Measurements from ENCODE around the gene PCK1. TPM values are rescaled to one million over a fixed set of nuclear protein-coding genes. Genes with fewer than 3 reads are reported as not detected.
A peak's percentile ranks its signal among the peaks of the same experiment; 100 is the strongest.

The PCK1 gene
- total and polyA plus RNA-seq, 2 of the 13 experiments (the other 11 are each of a cell fraction or from before 2014, with no cell fraction given): 6.5 to 12.6 TPM

DNA sequence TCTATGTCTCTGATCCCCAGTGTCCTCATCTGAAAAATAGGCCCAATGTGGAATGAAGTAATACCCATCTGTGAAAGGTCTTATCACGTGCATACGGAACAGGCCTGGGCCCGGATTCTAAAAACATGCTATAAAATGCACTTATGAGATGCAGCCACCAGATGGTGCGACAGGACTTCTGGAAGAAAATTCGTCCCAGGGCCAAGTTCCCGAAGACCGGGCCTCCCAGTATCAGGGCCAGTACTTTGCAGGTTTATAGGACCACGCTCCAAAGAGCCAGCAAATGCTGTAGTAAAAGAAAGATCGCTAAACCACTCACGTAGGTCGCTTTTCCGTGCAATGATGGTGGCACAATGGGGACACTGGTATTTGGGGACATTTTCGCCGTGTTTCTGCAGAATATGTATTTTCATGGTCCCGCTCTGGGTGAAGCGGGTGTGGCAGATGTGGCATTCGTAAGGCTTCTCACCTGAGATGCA, 46.6 kb upstream of the PCK1 start (continued):
- TF ChIP-seq ZSCAN5A (CRISPR knock-in tag; IDR thresholded peaks at IDR 0.05; ENCODE audit: borderline replicate concordance) (no peak), HOXA9 (CRISPR knock-in tag; IDR thresholded peaks at IDR 0.05; ENCODE audit: borderline replicate concordance) (no peak), MTF2 (CRISPR knock-in tag; IDR thresholded peaks at IDR 0.05; ENCODE audit: borderline replicate concordance) (0 out of 2 replicates have a peak, but pooled peaks have one; percentile 67), CEBPZ (IDR thresholded peaks at IDR 0.05; ENCODE audit: low read length) (no peak), RNF219 (CRISPR knock-in tag; IDR thresholded peaks at IDR 0.05) (no peak), MXD4 (CRISPR knock-in tag; IDR thresholded peaks at IDR 0.05) (0 out of 2 replicates have a peak, but pooled peaks have one; percentile 50), SYNCRIP (IDR thresholded peaks at IDR 0.05; ENCODE audit: insufficient read depth, low read depth, low read length) (no peak), HNRNPLL (IDR thresholded peaks at IDR 0.05; ENCODE audit: low read depth, low read length, poor library complexity, severe bottlenecking) (no peak), SAP130 (CRISPR knock-in tag; IDR thresholded peaks at IDR 0.05; ENCODE audit: low read depth) (no peak), ZNF781 (CRISPR knock-in tag; IDR thresholded peaks at IDR 0.05; ENCODE audit: borderline replicate concordance, not compliant biosample characterization) (no peak), EP300 (IDR thresholded peaks at IDR 0.05; ENCODE audit: low read depth in 2 of 2, low read length in 2 of 2) (no peak), EP300 (CRISPR knock-in tag; IDR thresholded peaks at IDR 0.05; ENCODE audit: borderline replicate concordance) (no peak), GTF3A (CRISPR knock-in tag; conservative IDR thresholded peaks at IDR 0.05) (no peak), ZNF136 (CRISPR knock-in tag; IDR thresholded peaks at IDR 0.05; ENCODE audit: low read depth) (no peak), ZNF230 (CRISPR knock-in tag; IDR thresholded peaks at IDR 0.05) (0 out of 2 replicates have a peak, but pooled peaks have one; percentile 30), CBX5 (CRISPR knock-in tag; IDR thresholded peaks at IDR 0.05; ENCODE audit: borderline replicate concordance) (peak; percentile 63; the same call in 1 of the 2 replicates), ZNF121 (CRISPR knock-in tag; IDR thresholded peaks at IDR 0.05) (no peak), ZBTB39 (CRISPR knock-in tag; IDR thresholded peaks at IDR 0.05) (no peak), ZNF672 (CRISPR knock-in tag; IDR thresholded peaks at IDR 0.05) (no peak)
- TF ChIP-seq, protein P1, sequence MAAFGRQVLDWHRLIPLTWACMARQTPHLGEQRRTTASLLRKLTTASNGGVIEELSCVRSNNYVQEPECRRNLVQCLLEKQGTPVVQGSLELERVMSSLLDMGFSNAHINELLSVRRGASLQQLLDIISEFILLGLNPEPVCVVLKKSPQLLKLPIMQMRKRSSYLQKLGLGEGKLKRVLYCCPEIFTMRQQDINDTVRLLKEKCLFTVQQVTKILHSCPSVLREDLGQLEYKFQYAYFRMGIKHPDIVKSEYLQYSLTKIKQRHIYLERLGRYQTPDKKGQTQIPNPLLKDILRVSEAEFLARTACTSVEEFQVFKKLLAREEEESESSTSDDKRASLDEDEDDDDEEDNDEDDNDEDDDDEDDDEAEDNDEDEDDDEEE (CRISPR knock-in tag; IDR thresholded peaks at IDR 0.05): no peak
